Measurements from ENCODE around the gene EFCC1. TPM values are rescaled to one million over a fixed set of nuclear protein-coding genes. Genes with fewer than 3 reads are reported as not detected.
"Not testable (repeated sequence)": the region's sequence is repeated elsewhere in the genome, so short reads cannot be mapped to it uniquely, and the experiment has no call there.

Gene EFCC1
- total RNA-seq, 2 experiments from 2014 or later = 0.22 to 0.25 TPM

DNA sequence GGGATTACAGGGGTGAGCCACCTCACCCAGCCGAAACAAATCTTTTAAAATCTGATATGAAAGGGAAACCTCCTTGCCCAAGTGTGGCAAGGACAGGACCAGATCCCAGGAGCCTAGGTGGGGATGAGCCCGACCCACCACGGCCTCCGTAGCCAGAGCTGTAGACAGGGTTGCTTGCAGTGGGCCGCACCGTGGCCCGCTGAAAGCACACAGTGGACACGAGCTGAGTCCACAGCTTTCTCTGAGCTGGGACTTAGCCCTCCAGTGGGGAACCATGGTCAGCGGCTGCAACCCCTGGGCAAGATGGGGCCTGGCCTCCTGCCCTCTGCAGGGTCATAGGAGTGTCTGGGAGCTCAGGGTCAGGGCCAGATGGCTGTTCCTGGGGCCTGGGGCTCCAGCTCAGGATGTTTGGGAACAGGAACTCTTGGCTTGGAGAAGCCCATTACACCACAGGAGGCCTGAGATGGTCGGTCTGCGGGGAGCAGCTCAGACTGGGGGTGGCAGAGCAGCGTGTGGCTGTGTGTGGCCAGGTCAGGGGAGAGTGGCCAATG is 84.1 kb downstream of the EFCC1 start:
- Histone ChIP-seq H3K4me3 (ENCODE audit: low read length) (no peak overlapping the region), H3K9me3 (ENCODE audit: control insufficient read depth in 1 of 2, insufficient read depth in 1 of 2, low read length in 2 of 2) (no peaks in the 10 kb centered on the region), H3K27me3 (ENCODE audit: control insufficient read depth in 1 of 2, insufficient read depth in 2 of 2, low read length in 2 of 2) (no peaks in the 10 kb centered on the region), H3K27ac (ENCODE audit: low read depth in 1 of 2, low read length in 2 of 2) (no peak overlapping the region), H3K4me1 (ENCODE audit: insufficient read depth, low read length) (peaks cover 4% of the 10 kb centered on the region), H3K36me3 (ENCODE audit: insufficient read depth, low read length) (no peaks in the 10 kb centered on the region)
- TF ChIP-seq, protein P1, sequence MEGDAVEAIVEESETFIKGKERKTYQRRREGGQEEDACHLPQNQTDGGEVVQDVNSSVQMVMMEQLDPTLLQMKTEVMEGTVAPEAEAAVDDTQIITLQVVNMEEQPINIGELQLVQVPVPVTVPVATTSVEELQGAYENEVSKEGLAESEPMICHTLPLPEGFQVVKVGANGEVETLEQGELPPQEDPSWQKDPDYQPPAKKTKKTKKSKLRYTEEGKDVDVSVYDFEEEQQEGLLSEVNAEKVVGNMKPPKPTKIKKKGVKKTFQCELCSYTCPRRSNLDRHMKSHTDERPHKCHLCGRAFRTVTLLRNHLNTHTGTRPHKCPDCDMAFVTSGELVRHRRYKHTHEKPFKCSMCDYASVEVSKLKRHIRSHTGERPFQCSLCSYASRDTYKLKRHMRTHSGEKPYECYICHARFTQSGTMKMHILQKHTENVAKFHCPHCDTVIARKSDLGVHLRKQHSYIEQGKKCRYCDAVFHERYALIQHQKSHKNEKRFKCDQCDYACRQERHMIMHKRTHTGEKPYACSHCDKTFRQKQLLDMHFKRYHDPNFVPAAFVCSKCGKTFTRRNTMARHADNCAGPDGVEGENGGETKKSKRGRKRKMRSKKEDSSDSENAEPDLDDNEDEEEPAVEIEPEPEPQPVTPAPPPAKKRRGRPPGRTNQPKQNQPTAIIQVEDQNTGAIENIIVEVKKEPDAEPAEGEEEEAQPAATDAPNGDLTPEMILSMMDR (IDR thresholded peaks at IDR 0.05) = no peak
- peak overlapping the region; percentile 69 for H3K27ac Mint-ChIP-seq
- peaks cover 23% of the 10 kb centered on the region for H3K4me1 Mint-ChIP-seq (ENCODE audit: low read depth)
- ChIA-PET POLR2A (interaction anchor here (1.0 to 2.7 kb wide), 3 partner anchors 15 to 115 kb away, joined by 3 to 25 read pairs (median 3); partner anchors contain the start of gene RAB43), CTCF (no interaction called here)
- H3K4me3 Mint-ChIP-seq = no peak overlapping the region
- no peak for ATAC-seq (ENCODE audit: poor library complexity)
- intact Hi-C loops (cut with DNase I, micrococcal nuclease) = no loop called here
- no peaks in the 10 kb centered on the region for H3K27me3 Mint-ChIP-seq
- H3K9me3 Mint-ChIP-seq = no peaks in the 10 kb centered on the region
- no peak for DNase-seq
- H3K36me3 Mint-ChIP-seq (ENCODE audit: low read depth) = no peaks in the 10 kb centered on the region

- Histone ChIP-seq H3K36me3 (ENCODE audit: insufficient read depth, low read length) (no peaks in the 10 kb centered on the region), H3K9me3 (ENCODE audit: control insufficient read depth in 1 of 2, insufficient read depth in 1 of 2, low read length in 2 of 2) (no peaks in the 10 kb centered on the region), H3K27me3 (ENCODE audit: control insufficient read depth in 1 of 2, insufficient read depth in 2 of 2, low read length in 2 of 2) (no peaks in the 10 kb centered on the region), H3K4me1 (ENCODE audit: insufficient read depth, low read length) (peaks cover 4% of the 10 kb centered on the region), H3K27ac (ENCODE audit: low read depth in 1 of 2, low read length in 2 of 2) (no peak overlapping the region), H3K4me3 (ENCODE audit: low read length) (no peak overlapping the region)
- ATAC-seq (ENCODE audit: poor library complexity) (no peak), DNase-seq (no peak)
- no peaks in the 10 kb centered on the region for H3K27me3 Mint-ChIP-seq
- peak overlapping the region; percentile 69 for H3K27ac Mint-ChIP-seq
- H3K36me3 Mint-ChIP-seq (ENCODE audit: low read depth) = no peaks in the 10 kb centered on the region
- ChIA-PET POLR2A (interaction anchor here (1.0 to 2.7 kb wide), 2 partner anchors 34 to 116 kb away, joined by 3 to 25 read pairs; partner anchors contain the start of gene RAB43), CTCF (no interaction called here)
- no peak overlapping the region for H3K4me3 Mint-ChIP-seq
- intact Hi-C loops (cut with DNase I, micrococcal nuclease) = no loop called here
- H3K9me3 Mint-ChIP-seq = no peaks in the 10 kb centered on the region
- H3K4me1 Mint-ChIP-seq (ENCODE audit: low read depth) = peaks cover 23% of the 10 kb centered on the region
- TF ChIP-seq, protein P1 (IDR thresholded peaks at IDR 0.05) = no peak
These were observed 84.7 kb downstream of the EFCC1 start for GRCh38 chr3:129085818-129086217.

GRCh38 chr3:129087138-129087702 is 86.1 kb downstream of the EFCC1 start:
- TF ChIP-seq, protein P1 (IDR thresholded peaks at IDR 0.05) = no peak
- DNase-seq = no peak
- Mint-ChIP-seq H3K27me3 (no peaks in the 10 kb centered on the region), H3K4me3 (no peak overlapping the region), H3K9me3 (no peaks in the 10 kb centered on the region), H3K4me1 (ENCODE audit: low read depth) (peaks cover 16% of the 10 kb centered on the region), H3K36me3 (ENCODE audit: low read depth) (peaks cover 10% of the 10 kb centered on the region), H3K27ac (peak overlapping the region; percentile 69)
- Histone ChIP-seq H3K4me1 (ENCODE audit: insufficient read depth, low read length) (peaks cover 4% of the 10 kb centered on the region), H3K27me3 (ENCODE audit: control insufficient read depth in 1 of 2, insufficient read depth in 2 of 2, low read length in 2 of 2) (no peaks in the 10 kb centered on the region), H3K9me3 (ENCODE audit: control insufficient read depth in 1 of 2, insufficient read depth in 1 of 2, low read length in 2 of 2) (no peaks in the 10 kb centered on the region), H3K27ac (ENCODE audit: low read depth in 1 of 2, low read length in 2 of 2) (peak overlapping the region in 1 of 2 donors; percentile 26), H3K36me3 (ENCODE audit: insufficient read depth, low read length) (peaks cover 11% of the 10 kb centered on the region), H3K4me3 (ENCODE audit: low read length) (no peak overlapping the region)
- intact Hi-C loops (cut with DNase I, micrococcal nuclease) = no loop called here
- POLR2A ChIA-PET = interaction anchor here (1.1 kb wide), 1 partner anchor 31 kb away, joined by 4 read pairs; no protein-coding TSS in a partner anchor
- CTCF ChIA-PET = interaction anchor here (0.7 kb wide), 1 partner anchor 158 kb away, joined by 5 read pairs; no protein-coding TSS in a partner anchor
- no peak for ATAC-seq (ENCODE audit: poor library complexity)

GRCh38 chr3:129087904-129088303 is 86.8 kb downstream of the EFCC1 start:
- H3K4me1 ChIP-seq (ENCODE audit: insufficient read depth, low read length); H3K4me3 Mint-ChIP-seq; H3K27me3 ChIP-seq (ENCODE audit: control insufficient read depth in 1 of 2, insufficient read depth in 2 of 2, low read length in 2 of 2); H3K9me3 ChIP-seq (ENCODE audit: control insufficient read depth in 1 of 2, insufficient read depth in 1 of 2, low read length in 2 of 2); intact Hi-C loops (cut with DNase I, micrococcal nuclease); H3K9me3 Mint-ChIP-seq; H3K27ac Mint-ChIP-seq; H3K27ac ChIP-seq (ENCODE audit: low read depth in 1 of 2, low read length in 2 of 2); H3K27me3 Mint-ChIP-seq; H3K4me3 ChIP-seq (ENCODE audit: low read length); CTCF ChIA-PET: not testable (repeated sequence)
- ATAC-seq (ENCODE audit: poor library complexity) (peak; percentile 87), DNase-seq (peak in 5 of 14 experiments; percentile 28 to 46 (median 32))
- POLR2A ChIA-PET = interaction anchor here (1.1 kb wide), 1 partner anchor 31 kb away, joined by 4 read pairs; no protein-coding TSS in a partner anchor
- H3K36me3 ChIP-seq (ENCODE audit: insufficient read depth, low read length) = peaks cover 16% of the 10 kb centered on the region
- peaks cover 14% of the 10 kb centered on the region for H3K36me3 Mint-ChIP-seq (ENCODE audit: low read depth)
- peaks cover 14% of the 10 kb centered on the region for H3K4me1 Mint-ChIP-seq (ENCODE audit: low read depth)

DNA sequence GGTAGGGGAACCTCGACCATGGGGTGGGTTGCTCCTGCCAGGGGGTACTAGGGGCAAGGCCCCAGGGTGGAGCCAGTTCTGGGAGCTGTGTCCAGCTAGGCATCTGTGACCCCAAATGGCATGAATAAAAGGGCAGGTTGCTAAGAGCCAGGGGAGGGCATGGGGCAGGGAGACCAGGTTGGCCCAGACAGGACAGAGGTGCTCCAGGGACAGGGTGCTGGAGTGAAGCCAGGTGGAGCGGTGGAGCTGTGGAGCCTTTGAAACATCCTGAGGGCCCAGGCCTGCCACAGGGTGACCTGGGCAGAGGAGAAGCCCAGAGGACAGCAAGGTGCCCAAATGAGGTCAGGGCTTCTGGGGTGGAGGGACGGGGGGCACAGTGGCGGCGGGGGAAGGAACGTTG is 87.2 kb downstream of the EFCC1 start:
- H3K27ac ChIP-seq (ENCODE audit: low read depth in 1 of 2, low read length in 2 of 2); H3K4me3 ChIP-seq (ENCODE audit: low read length); H3K27ac Mint-ChIP-seq; H3K9me3 Mint-ChIP-seq; H3K4me1 ChIP-seq (ENCODE audit: insufficient read depth, low read length); POLR2A ChIA-PET; DNase-seq; H3K27me3 Mint-ChIP-seq; ATAC-seq (ENCODE audit: poor library complexity); H3K9me3 ChIP-seq (ENCODE audit: control insufficient read depth in 1 of 2, insufficient read depth in 1 of 2, low read length in 2 of 2); H3K4me3 Mint-ChIP-seq; intact Hi-C loops (cut with DNase I, micrococcal nuclease); H3K27me3 ChIP-seq (ENCODE audit: control insufficient read depth in 1 of 2, insufficient read depth in 2 of 2, low read length in 2 of 2); CTCF ChIA-PET: not testable (repeated sequence)
- peaks cover 20% of the 10 kb centered on the region for H3K36me3 ChIP-seq (ENCODE audit: insufficient read depth, low read length)
- H3K36me3 Mint-ChIP-seq (ENCODE audit: low read depth) = peaks cover 16% of the 10 kb centered on the region
- H3K4me1 Mint-ChIP-seq (ENCODE audit: low read depth) = peaks cover 12% of the 10 kb centered on the region
